ENCODE results near the gene PPP1R1B. TPM values are rescaled to one million over a fixed set of nuclear protein-coding genes. Genes with fewer than 3 reads are reported as not detected.

PPP1R1B gene
- total and polyA plus RNA-seq, 9 of the 15 experiments (the other 6 are each of a cell fraction or from before 2014, with no cell fraction given) = 0.07 to 0.18 (median 0.10) TPM; not detected in 4

GRCh38 chr17:39625198-39625785 is 1.5 kb upstream of the PPP1R1B start:
- intact Hi-C loops (cut with micrococcal nuclease) = no loop called here
- ChIA-PET CTCF (ENCODE audit: low intra/inter-chr PET ratio) (interaction anchor here (0.7 to 4.3 kb wide), 2 partner anchors 77 to 126 kb away, joined by 3 to 34 read pairs; no protein-coding TSS in a partner anchor), POLR2A (interaction anchor here (0.7 to 1.2 kb wide), 3 partner anchors 8 to 77 kb away, joined by 3 read pairs; no protein-coding TSS in a partner anchor)
- no TSS peak for BruUV-seq (replicated peaks)
- H3K79me2 ChIP-seq (ENCODE audit: control insufficient read depth, insufficient read depth, low read length) = no peaks in the 10 kb centered on the region
- no peaks in the 10 kb centered on the region for H3K9me1 ChIP-seq (ENCODE audit: control insufficient read depth, insufficient read depth, low read length)
- no peak overlapping the region for H2AFZ ChIP-seq (ENCODE audit: low read depth, low read length)
- no peak overlapping the region for H3K4me3 ChIP-seq
- in situ Hi-C loops (cut with MboI) = no loop called here
- H3K9me3 ChIP-seq (replicated peaks; ENCODE audit: control insufficient read depth, insufficient read depth, low read depth, low read length) = no peaks in the 10 kb centered on the region
- 25% methylated on average over 5 of the region's 5 CpGs for WGBS (ENCODE audit: insufficient coverage, low coverage, missing lambda C conversion rate)
- peaks cover 0 to 11% of the 10 kb centered on the region in 2 experiments; a peak in 2 of 5 replicates for H3K27me3 ChIP-seq (ENCODE audit: control insufficient read depth in 2 of 2, insufficient read depth in 2 of 2, low read length in 2 of 2)
- FAIRE-seq (no peak), ATAC-seq (no peak), DNase-seq (ENCODE audit: extremely low read depth in 1 of 4, low spot score in 3 of 4) (no peak)
- H3K4me2 ChIP-seq (ENCODE audit: insufficient read depth, low read length) = no peak overlapping the region
- no peak overlapping the region for H3K9ac ChIP-seq (ENCODE audit: insufficient read depth in 1 of 2, low read depth in 2 of 2, low read length in 2 of 2)
- H4K20me1 ChIP-seq (replicated peaks; ENCODE audit: control insufficient read depth, insufficient read depth, low read length) = no peaks in the 10 kb centered on the region
- peaks cover 3 to 49% of the 10 kb centered on the region in 2 experiments; a peak in 2 of 5 replicates for H3K4me1 ChIP-seq (replicated peaks in 1 of 2; ENCODE audit: control insufficient read depth in 2 of 2, insufficient read depth in 2 of 2, low read length in 2 of 2)
- TF ChIP-seq ZNF212 (CRISPR knock-in tag; IDR thresholded peaks at IDR 0.05) (no peak), HEY1 (CRISPR knock-in tag; IDR thresholded peaks at IDR 0.05; ENCODE audit: borderline replicate concordance) (no peak), MXI1 (IDR thresholded peaks at IDR 0.05; ENCODE audit: low read depth, low read length) (no peak), ZBTB5 (IDR thresholded peaks at IDR 0.05) (no peak), ZNF780A (CRISPR knock-in tag; IDR thresholded peaks at IDR 0.05) (no peak), NFIX (CRISPR knock-in tag; IDR thresholded peaks at IDR 0.05; ENCODE audit: low read depth) (no peak), ZNF280B (CRISPR knock-in tag; IDR thresholded peaks at IDR 0.05) (no peak), MEF2D (tag; conservative IDR thresholded peaks at IDR 0.05; ENCODE audit: low read depth) (no peak), TOE1 (IDR thresholded peaks at IDR 0.05; ENCODE audit: borderline replicate concordance) (no peak), TOE1 (CRISPR knock-in tag; IDR thresholded peaks at IDR 0.05; ENCODE audit: borderline replicate concordance, low read depth) (no peak), MAFF (IDR thresholded peaks at IDR 0.05; ENCODE audit: low read length) (no peak), RERE (CRISPR knock-in tag; IDR thresholded peaks at IDR 0.05; ENCODE audit: borderline replicate concordance) (no peak), ZNF644 (tag; IDR thresholded peaks at IDR 0.05; ENCODE audit: low read depth) (no peak)
- no peak overlapping the region for H3K27ac ChIP-seq (ENCODE audit: extremely low read depth, low read depth, low read length)
- no peaks in the 10 kb centered on the region for H3K36me3 ChIP-seq (ENCODE audit: control insufficient read depth, insufficient read depth, low read length)
